ENCODE results near the gene PPEF1. TPM values are rescaled to one million over a fixed set of nuclear protein-coding genes. Genes with fewer than 3 reads are reported as not detected.

PPEF1 gene
- total and polyA plus RNA-seq, 8 donors = 0.04 to 0.56 (median 0.19) TPM; not detected in 4

DNA sequence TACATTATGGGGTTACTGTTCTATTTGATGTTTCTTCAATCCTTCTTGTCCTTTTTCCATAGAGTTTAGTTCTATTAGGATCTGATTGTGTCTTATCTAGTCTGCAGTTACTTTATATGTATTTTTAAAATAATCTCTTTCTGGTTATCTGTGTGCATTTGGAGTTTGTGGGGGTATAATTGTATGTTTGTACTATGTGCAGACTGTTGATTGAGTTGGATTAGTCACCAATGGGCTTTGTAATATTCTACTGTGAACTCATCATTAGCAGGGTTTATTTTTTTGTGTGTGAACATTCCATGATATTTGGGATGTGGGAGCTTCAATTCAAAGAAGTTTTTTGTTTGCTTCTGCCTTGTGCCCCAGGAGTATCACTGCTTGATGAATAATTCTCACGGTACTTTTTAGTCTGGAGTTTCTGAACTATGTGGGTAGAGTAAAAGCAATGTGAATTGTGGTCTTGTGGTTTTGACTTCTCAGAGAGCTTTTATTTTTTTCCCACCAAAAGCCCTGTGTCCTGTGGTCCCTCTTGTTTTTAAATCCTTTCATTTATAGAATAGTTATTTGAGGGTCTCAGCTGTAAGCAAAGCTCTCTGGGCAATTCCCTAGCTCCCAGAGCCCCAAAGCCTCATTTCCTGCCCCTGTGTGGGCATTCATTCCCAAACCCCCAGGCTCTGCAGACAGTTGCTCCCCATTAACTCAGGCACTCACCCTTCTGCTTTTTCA lies 148.6 kb downstream of the PPEF1 start:
- H3K36me3 ChIP-seq = no peaks in the 10 kb centered on the region
- H3K9me3 ChIP-seq = no peaks in the 10 kb centered on the region
- TF ChIP-seq, protein P1, sequence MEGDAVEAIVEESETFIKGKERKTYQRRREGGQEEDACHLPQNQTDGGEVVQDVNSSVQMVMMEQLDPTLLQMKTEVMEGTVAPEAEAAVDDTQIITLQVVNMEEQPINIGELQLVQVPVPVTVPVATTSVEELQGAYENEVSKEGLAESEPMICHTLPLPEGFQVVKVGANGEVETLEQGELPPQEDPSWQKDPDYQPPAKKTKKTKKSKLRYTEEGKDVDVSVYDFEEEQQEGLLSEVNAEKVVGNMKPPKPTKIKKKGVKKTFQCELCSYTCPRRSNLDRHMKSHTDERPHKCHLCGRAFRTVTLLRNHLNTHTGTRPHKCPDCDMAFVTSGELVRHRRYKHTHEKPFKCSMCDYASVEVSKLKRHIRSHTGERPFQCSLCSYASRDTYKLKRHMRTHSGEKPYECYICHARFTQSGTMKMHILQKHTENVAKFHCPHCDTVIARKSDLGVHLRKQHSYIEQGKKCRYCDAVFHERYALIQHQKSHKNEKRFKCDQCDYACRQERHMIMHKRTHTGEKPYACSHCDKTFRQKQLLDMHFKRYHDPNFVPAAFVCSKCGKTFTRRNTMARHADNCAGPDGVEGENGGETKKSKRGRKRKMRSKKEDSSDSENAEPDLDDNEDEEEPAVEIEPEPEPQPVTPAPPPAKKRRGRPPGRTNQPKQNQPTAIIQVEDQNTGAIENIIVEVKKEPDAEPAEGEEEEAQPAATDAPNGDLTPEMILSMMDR (IDR thresholded peaks at IDR 0.05) = no peak
- ATAC-seq (peak in 1 of 4 donors; percentile 15), DNase-seq (no peak), FAIRE-seq (no peak)
- H3K4me3 ChIP-seq = no peak overlapping the region
- WGBS, 2 donors = 90 to 91% methylated on average over 1 of the region's 1 CpG
- H3K4me1 ChIP-seq = no peaks in the 10 kb centered on the region
- intact Hi-C loops (cut with DNase I) = no loop called here
- no peaks in the 10 kb centered on the region for H3K27me3 ChIP-seq
- H3K27ac ChIP-seq = no peak overlapping the region

DNA sequence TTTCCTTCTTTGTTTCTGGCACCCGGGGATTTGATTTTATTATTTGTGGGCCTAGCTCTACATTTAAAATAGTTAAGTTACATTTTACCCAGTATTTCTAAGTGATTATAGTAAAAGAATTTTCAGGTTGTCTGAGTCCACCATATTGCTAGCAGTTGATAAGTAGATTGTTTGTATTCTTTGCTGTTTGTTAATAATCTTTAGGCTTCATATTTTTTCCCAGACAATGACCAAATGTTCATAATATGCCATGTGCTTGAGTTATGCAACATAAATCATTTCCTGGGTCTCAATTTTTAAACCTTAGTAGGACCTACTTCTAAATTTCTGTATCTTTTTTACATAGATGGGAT lies 149.2 kb downstream of the PPEF1 start:
- no peak for FAIRE-seq
- Histone ChIP-seq H3K27ac (no peak overlapping the region), H3K4me3 (no peak overlapping the region), H3K4me1 (no peaks in the 10 kb centered on the region), H3K9me3 (no peaks in the 10 kb centered on the region), H3K27me3 (no peaks in the 10 kb centered on the region), H3K36me3 (no peaks in the 10 kb centered on the region)
- 73 to 91% methylated on average over 1 of the region's 1 CpG for WGBS, 2 donors
- no peak for ATAC-seq
- intact Hi-C loops (cut with DNase I) = no loop called here
- TF ChIP-seq, protein P1 (IDR thresholded peaks at IDR 0.05) = no peak
- DNase-seq = no peak

DNA sequence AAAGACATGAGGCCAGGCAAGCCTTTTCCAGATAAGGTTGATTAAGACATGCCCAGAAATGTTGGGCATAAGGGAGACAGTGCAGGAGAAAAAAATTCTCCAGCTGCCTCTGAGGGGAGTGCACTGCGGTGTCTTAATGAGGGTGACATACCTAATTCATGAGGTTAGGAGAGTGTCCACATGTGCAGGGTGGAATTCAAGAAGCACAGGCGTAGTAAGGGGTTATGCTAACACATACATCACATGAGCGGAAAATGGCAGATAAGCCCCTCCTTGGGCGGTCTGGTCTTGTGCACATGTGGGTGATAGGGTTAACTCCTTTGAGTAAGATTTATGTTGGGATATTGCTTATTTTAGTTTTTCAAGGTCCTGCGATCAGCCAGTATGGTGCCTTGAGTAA lies 154.1 kb downstream of the PPEF1 start:
- WGBS, 2 donors = 91 to 93% methylated on average over 5 of the region's 5 CpGs
- Histone ChIP-seq H3K9me3 (no peaks in the 10 kb centered on the region), H3K36me3 (no peaks in the 10 kb centered on the region), H3K4me1 (no peaks in the 10 kb centered on the region), H3K27ac (no peak overlapping the region), H3K4me3 (no peak overlapping the region), H3K27me3 (peaks cover 0 to 5% (median 0%) of the 10 kb centered on the region in 4 donors)
- DNase-seq (no peak), FAIRE-seq (no peak), ATAC-seq (no peak)
- TF ChIP-seq, protein P1 (IDR thresholded peaks at IDR 0.05) = no peak
- intact Hi-C loops (cut with DNase I) = no loop called here

DNA sequence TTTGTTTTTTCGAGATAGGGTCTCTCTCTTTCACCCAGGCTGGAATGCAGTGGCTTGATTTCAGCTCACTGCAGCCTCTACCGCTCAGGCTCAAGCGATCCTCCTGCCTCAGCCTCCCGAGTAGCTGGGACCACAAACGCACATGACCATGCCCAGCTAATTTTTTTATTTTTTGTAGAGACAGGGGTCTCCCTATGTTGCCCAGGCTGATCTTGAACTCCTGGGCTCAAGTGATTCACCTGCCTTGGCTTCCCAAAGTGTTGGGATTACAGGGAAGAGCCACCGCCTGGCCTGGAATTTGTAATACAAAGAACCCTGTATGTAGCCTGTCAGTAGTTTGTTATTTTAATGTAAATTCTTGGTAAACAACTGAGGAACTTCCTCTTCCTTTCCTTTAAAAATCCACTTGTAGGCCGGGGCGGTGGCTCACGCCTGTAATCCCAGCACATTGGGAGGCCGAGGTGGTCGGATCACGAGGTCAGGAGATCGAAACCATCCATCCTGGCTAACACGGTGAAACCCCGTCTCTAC lies 157.0 kb downstream of the PPEF1 start:
- WGBS, 2 donors = 82 to 90% methylated on average over 15 of the region's 15 CpGs
- Histone ChIP-seq H3K27me3 (peaks cover 0 to 5% (median 0%) of the 10 kb centered on the region in 4 donors), H3K9me3 (no peaks in the 10 kb centered on the region), H3K4me1 (no peaks in the 10 kb centered on the region), H3K36me3 (no peaks in the 10 kb centered on the region), H3K4me3 (no peak overlapping the region), H3K27ac (no peak overlapping the region)
- DNase-seq = no peak
- intact Hi-C loops (cut with DNase I) = no loop called here
- TF ChIP-seq, protein P1 (IDR thresholded peaks at IDR 0.05) = no peak
- no peak for FAIRE-seq
- no peak for ATAC-seq

Data from pancreas (tissue), 10 donors.